ENCODE data around the gene MYO1A.

MYO1A gene

DNA sequence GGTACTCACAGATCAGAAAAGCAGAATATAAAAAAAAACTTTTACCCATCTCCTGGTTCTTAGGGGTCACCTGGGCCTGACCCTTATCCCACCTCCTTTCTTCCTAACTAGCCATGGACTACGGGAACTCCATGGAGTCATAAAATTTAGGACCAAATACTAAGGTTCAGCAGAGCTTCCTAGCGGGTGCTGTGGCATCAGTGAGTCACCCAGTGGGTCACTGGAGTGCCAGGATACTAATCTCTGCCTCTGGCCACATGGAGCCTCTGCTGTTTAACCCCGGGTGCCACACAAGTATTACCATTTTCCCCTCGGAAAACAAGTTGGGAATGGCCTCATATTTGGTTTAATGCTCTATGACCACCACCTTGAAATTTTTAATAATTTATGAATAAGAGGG is 50.5 kb downstream of the MYO1A start:
- Histone ChIP-seq H3K79me2 (ENCODE audit: insufficient read depth, low read length) (no peaks in the 10 kb centered on the region), H3K27ac (ENCODE audit: low read depth, low read length) (no peak overlapping the region), H3K9me2 (replicated peaks; ENCODE audit: insufficient read depth, low read length) (no peaks in the 10 kb centered on the region), H2AFZ (ENCODE audit: low read depth, low read length, severe bottlenecking) (no peak overlapping the region), H3F3A (ENCODE audit: insufficient read depth) (no peaks in the 10 kb centered on the region), H3K4me2 (ENCODE audit: low read depth, low read length, poor library complexity, severe bottlenecking) (no peak overlapping the region), H3K9ac (ENCODE audit: low read length) (no peak overlapping the region), H3K9me3 (ENCODE audit: insufficient read depth, low read length) (no peaks in the 10 kb centered on the region), H3K4me3 (ENCODE audit: insufficient read depth, low read length, poor library complexity, severe bottlenecking) (no peak overlapping the region), H4K20me1 (ENCODE audit: low read depth, low read length) (no peaks in the 10 kb centered on the region), H3K27me3 (ENCODE audit: low read length) (no peaks in the 10 kb centered on the region), H3K36me3 (ENCODE audit: low read length) (no peaks in the 10 kb centered on the region)
- TF ChIP-seq EZH2phosphoT487 (conservative IDR thresholded peaks at IDR 0.05; ENCODE audit: low read length) = no peak
- TF ChIP-seq, protein P1, sequence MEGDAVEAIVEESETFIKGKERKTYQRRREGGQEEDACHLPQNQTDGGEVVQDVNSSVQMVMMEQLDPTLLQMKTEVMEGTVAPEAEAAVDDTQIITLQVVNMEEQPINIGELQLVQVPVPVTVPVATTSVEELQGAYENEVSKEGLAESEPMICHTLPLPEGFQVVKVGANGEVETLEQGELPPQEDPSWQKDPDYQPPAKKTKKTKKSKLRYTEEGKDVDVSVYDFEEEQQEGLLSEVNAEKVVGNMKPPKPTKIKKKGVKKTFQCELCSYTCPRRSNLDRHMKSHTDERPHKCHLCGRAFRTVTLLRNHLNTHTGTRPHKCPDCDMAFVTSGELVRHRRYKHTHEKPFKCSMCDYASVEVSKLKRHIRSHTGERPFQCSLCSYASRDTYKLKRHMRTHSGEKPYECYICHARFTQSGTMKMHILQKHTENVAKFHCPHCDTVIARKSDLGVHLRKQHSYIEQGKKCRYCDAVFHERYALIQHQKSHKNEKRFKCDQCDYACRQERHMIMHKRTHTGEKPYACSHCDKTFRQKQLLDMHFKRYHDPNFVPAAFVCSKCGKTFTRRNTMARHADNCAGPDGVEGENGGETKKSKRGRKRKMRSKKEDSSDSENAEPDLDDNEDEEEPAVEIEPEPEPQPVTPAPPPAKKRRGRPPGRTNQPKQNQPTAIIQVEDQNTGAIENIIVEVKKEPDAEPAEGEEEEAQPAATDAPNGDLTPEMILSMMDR (IDR thresholded peaks at IDR 0.05; ENCODE audit: insufficient read depth, low read length, poor library complexity, severe bottlenecking) = no peak

DNA sequence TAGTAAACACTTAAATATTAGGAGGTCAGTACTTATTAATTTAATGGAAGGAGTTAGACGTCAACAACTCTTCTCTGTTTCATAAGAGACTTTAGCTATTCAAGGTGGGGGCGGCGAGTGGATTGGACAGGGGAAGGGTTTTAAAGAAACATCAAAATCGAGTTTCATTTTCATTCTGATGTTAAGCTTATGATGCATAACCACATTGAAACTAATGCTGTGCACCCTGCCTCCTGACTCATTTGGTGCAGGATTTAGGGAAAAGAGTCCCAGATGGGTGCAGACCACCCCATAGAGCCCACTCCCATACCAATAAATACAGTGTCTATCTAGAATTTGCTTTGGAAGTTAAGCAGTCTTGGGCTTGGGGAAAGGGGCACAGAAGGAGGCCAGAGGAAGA is 50.9 kb downstream of the MYO1A start:
- H4K20me1 ChIP-seq (ENCODE audit: low read depth, low read length) = no peaks in the 10 kb centered on the region
- H3K79me2 ChIP-seq (ENCODE audit: insufficient read depth, low read length) = no peaks in the 10 kb centered on the region
- H3K27ac ChIP-seq (ENCODE audit: low read depth, low read length) = no peak overlapping the region
- H2AFZ ChIP-seq (ENCODE audit: low read depth, low read length, severe bottlenecking) = no peak overlapping the region
- TF ChIP-seq, protein P1 (IDR thresholded peaks at IDR 0.05; ENCODE audit: insufficient read depth, low read length, poor library complexity, severe bottlenecking) = no peak
- TF ChIP-seq EZH2phosphoT487 (conservative IDR thresholded peaks at IDR 0.05; ENCODE audit: low read length) = no peak
- no peak overlapping the region for H3K4me3 ChIP-seq (ENCODE audit: insufficient read depth, low read length, poor library complexity, severe bottlenecking)
- H3K36me3 ChIP-seq (ENCODE audit: low read length) = no peaks in the 10 kb centered on the region
- H3K9ac ChIP-seq (ENCODE audit: low read length) = no peak overlapping the region
- H3K9me2 ChIP-seq (replicated peaks; ENCODE audit: insufficient read depth, low read length) = no peaks in the 10 kb centered on the region
- H3K4me2 ChIP-seq (ENCODE audit: low read depth, low read length, poor library complexity, severe bottlenecking) = no peak overlapping the region
- H3F3A ChIP-seq (ENCODE audit: insufficient read depth) = no peaks in the 10 kb centered on the region
- no peaks in the 10 kb centered on the region for H3K27me3 ChIP-seq (ENCODE audit: low read length)
- H3K9me3 ChIP-seq (ENCODE audit: insufficient read depth, low read length) = no peaks in the 10 kb centered on the region

DNA sequence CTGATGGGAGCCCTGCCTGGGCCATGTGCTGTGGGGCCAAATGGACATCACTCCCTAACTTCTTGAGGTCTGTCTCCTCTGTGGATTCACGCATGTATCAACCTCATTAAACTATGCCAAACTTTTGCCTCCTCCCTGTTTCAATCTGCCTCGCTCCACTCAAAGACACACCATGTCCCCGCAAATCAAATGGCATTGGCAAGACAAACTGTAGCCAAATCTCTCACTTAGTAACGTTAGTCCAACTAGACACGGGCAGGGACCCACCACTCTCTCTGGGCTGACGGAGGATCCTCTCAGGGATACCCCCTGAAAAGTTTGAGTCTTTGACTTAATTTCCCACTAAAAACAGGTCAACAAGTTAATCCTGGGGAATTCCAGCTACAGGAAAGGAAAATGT is 51.6 kb downstream of the MYO1A start:
- no peaks in the 10 kb centered on the region for H3K9me3 ChIP-seq (ENCODE audit: insufficient read depth, low read length)
- no peak overlapping the region for H2AFZ ChIP-seq (ENCODE audit: low read depth, low read length, severe bottlenecking)
- no peak overlapping the region for H3K4me2 ChIP-seq (ENCODE audit: low read depth, low read length, poor library complexity, severe bottlenecking)
- no peaks in the 10 kb centered on the region for H3K27me3 ChIP-seq (ENCODE audit: low read length)
- H3F3A ChIP-seq (ENCODE audit: insufficient read depth) = no peaks in the 10 kb centered on the region
- no peak overlapping the region for H3K4me3 ChIP-seq (ENCODE audit: insufficient read depth, low read length, poor library complexity, severe bottlenecking)
- no peaks in the 10 kb centered on the region for H4K20me1 ChIP-seq (ENCODE audit: low read depth, low read length)
- H3K36me3 ChIP-seq (ENCODE audit: low read length) = no peaks in the 10 kb centered on the region
- no peak overlapping the region for H3K27ac ChIP-seq (ENCODE audit: low read depth, low read length)
- H3K79me2 ChIP-seq (ENCODE audit: insufficient read depth, low read length) = no peaks in the 10 kb centered on the region
- TF ChIP-seq EZH2phosphoT487 (conservative IDR thresholded peaks at IDR 0.05; ENCODE audit: low read length) = no peak
- TF ChIP-seq, protein P1 (IDR thresholded peaks at IDR 0.05; ENCODE audit: insufficient read depth, low read length, poor library complexity, severe bottlenecking) = no peak
- H3K9me2 ChIP-seq (replicated peaks; ENCODE audit: insufficient read depth, low read length) = no peaks in the 10 kb centered on the region
- no peak overlapping the region for H3K9ac ChIP-seq (ENCODE audit: low read length)
